Smooth muscle cell (in vitro differentiated cells): ENCODE results near the gene ATP1A3. TPM values are rescaled to one million over a fixed set of nuclear protein-coding genes. Genes with fewer than 3 reads are reported as not detected.

Experiments used
- DNase-seq: peaks from one replicate; lab custom pipeline; 2025; ENCODE audit not compliant: unreplicated experiment; lab: John Stamatoyannopoulos, UW
- H2AFZ ChIP-seq: fragments of 200-600 bp; sonication (generic); 2 replicates; pipeline ENCODE4 v1.6.0; 2016; ENCODE audit warnings: antibody characterized with exemption, low read depth, mild to moderate bottlenecking
- H3F3A ChIP-seq: fragments of 200-600 bp; sonication (generic); 2 replicates; pipeline ENCODE4 v1.6.0; 2017; ENCODE audit warnings: antibody characterized with exemption, low read depth
- H3K27ac ChIP-seq: fragments of 200-600 bp; sonication (generic); 2 replicates; pipeline ENCODE4 v1.5.1; 2016; ENCODE audit warnings: low read depth, mild to moderate bottlenecking
- H3K27me3 ChIP-seq: fragments of 200-600 bp; sonication (generic); 2 replicates; pipeline ENCODE4 v1.6.1; 2016; ENCODE audit warnings: low read depth, mild to moderate bottlenecking
- H3K36me3 ChIP-seq: fragments of 200-600 bp; sonication (generic); 2 replicates; pipeline ENCODE4 v1.5.1; 2016; ENCODE audit warnings: low read depth
- H3K4me1 ChIP-seq: fragments of 200-600 bp; sonication (generic); 2 replicates; pipeline ENCODE4 v1.5.1; 2016; ENCODE audit warnings: low read depth
- H3K4me2 ChIP-seq: fragments of 200-600 bp; sonication (generic); 2 replicates; pipeline ENCODE4 v1.6.0; 2016; ENCODE audit warnings: mild to moderate bottlenecking
- H3K4me3 ChIP-seq: fragments of 200-600 bp; sonication (generic); 2 replicates; pipeline ENCODE4 v1.5.1; 2016; ENCODE audit warnings: mild to moderate bottlenecking
- H3K79me2 ChIP-seq: fragments of 200-600 bp; sonication (generic); 2 replicates; pipeline ENCODE4 v1.6.0; 2016; ENCODE audit warnings: low read depth, mild to moderate bottlenecking
- H3K9ac ChIP-seq: fragments of 200-600 bp; sonication (generic); 2 replicates; pipeline ENCODE4 v1.6.0; 2016; ENCODE audit warnings: low read depth
- H3K9me3 ChIP-seq: fragments of 200-600 bp; sonication (generic); replicated peaks from 2 replicates; pipeline ENCODE4 v1.5.1; 2016; ENCODE audit warnings: low read depth
- H4K20me1 ChIP-seq: fragments of 200-600 bp; sonication (generic); 2 replicates; pipeline ENCODE4 v1.6.0; 2016; ENCODE audit warnings: low read depth
- WGBS: methylation state at CpG from one replicate; pipeline ENCODE4 v1.1.7; 2016; ENCODE audit warnings: low lambda C conversion rate; 5-methylcytosine and 5-hydroxymethylcytosine counted together
- polyA plus RNA-seq: library from polyadenylated mRNA; unstranded; fragments of >200 nt; fragmentation: Nextera tagmentation; extraction: Ambion mirVana; gene quantifications from 2 replicates; pipeline ENCODE4 v1.2.1, GENCODE V29; 2016
- total RNA-seq: library from RNA; depleted of rRNA; stranded (reverse); fragments of >200 nt; gene quantifications from 2 replicates; pipeline ENCODE4 v1.2.3, GENCODE V29; 2014
- TF ChIP-seq, protein P1 (sequence below): fragments of 200-600 bp; sonication (generic); IDR thresholded peaks from 2 replicates; pipeline ENCODE4 v1.5.1; 2017; ENCODE audit warnings: borderline replicate concordance, mild to moderate bottlenecking, antibody characterized with exemption; ENCODE audit not compliant: insufficient read depth, poor library complexity, severe bottlenecking

Gene ATP1A3
- total and polyA plus RNA-seq, 2 experiments from 2014 or later: not detected

DNA sequence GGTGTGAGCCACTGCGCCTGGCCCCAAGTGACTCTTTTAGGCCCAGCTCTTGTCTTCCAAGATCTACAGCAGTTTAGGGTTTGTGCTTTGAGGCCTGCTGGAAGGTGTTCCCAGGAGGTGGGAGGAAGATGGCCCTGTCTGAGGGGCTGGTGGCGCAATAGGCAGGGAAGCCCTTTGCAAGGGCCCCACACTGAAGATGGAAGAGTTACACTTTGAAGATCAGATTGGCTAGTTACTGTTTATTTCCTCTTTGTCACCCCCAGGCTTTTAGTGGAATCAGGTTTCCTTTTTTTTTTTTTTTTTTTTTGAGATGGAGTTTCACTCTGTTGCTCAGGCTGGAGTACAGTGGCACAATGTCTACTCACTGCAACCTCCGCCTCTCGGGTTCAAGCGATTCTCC, 33.1 kb downstream of the ATP1A3 start:
- no peak overlapping the region for H3K4me2 ChIP-seq
- H2AFZ ChIP-seq: no peak overlapping the region
- TF ChIP-seq, protein P1, sequence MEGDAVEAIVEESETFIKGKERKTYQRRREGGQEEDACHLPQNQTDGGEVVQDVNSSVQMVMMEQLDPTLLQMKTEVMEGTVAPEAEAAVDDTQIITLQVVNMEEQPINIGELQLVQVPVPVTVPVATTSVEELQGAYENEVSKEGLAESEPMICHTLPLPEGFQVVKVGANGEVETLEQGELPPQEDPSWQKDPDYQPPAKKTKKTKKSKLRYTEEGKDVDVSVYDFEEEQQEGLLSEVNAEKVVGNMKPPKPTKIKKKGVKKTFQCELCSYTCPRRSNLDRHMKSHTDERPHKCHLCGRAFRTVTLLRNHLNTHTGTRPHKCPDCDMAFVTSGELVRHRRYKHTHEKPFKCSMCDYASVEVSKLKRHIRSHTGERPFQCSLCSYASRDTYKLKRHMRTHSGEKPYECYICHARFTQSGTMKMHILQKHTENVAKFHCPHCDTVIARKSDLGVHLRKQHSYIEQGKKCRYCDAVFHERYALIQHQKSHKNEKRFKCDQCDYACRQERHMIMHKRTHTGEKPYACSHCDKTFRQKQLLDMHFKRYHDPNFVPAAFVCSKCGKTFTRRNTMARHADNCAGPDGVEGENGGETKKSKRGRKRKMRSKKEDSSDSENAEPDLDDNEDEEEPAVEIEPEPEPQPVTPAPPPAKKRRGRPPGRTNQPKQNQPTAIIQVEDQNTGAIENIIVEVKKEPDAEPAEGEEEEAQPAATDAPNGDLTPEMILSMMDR: no peak
- H3K36me3 ChIP-seq: no peaks in the 10 kb centered on the region
- 95% methylated on average over 5 of the region's 5 CpGs for WGBS
- peaks cover 5% of the 10 kb centered on the region for H3K4me1 ChIP-seq
- H4K20me1 ChIP-seq: peaks cover 23% of the 10 kb centered on the region
- no peaks in the 10 kb centered on the region for H3K27me3 ChIP-seq
- H3F3A ChIP-seq: no peaks in the 10 kb centered on the region
- no peak overlapping the region for H3K9ac ChIP-seq
- no peak for DNase-seq
- no peaks in the 10 kb centered on the region for H3K79me2 ChIP-seq
- no peaks in the 10 kb centered on the region for H3K9me3 ChIP-seq
- no peak overlapping the region for H3K27ac ChIP-seq
- no peak overlapping the region for H3K4me3 ChIP-seq

DNA sequence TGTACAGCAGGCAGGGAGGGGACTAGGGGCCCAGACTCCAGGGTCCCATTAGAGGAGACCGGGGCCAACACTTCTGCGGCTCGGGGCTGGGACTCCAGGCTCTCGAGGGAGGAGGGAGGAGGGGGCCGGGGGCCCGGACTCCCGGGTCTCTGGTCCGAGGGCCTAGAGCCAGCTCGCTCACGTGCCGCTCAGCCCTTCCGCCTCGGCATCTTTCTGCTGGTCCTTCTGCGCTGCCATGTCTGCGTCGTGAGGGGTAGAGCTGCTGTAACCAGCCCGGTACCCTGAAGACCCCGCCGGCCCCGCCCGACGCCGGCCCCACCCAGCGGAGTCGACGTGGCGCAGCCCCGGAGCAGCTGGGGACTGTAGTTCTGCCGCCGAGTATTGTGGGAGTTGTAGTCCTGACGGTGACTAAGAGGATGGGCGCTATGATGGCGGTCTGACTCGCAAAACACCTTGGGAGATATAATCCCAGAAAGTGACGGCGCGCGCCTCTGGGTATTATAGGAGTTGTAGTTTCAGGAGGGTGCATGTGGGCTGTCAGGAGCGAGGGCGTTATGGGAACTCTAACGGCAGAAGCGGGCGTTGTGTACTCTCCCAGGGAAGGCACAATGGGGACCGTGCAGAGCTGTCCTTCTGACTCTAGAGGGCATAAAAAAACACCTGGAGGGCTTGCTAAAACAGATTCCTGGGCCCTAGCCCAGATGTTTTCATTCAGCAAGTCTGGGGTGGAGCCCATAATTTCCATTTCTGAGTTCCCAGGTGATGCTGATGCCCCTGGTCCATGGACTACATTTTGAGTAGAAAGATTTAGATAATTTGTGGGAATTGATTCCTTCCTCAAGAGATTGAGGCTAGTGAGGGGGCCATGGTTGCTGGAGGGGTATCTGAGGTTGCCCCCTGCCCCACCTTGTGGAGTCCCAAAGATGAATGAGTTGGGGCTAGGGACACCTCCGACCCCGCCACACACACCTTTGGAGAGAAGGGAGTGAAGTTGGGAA, 34.7 kb downstream of the ATP1A3 start, which contains the start of gene RABAC1:
Gene RABAC1 (minus strand): TSS at position 266 of the 998 bp plus-strand sequence. CDS start 29 bp downstream, at position 237.
- Histone ChIP-seq H3K79me2 (no peaks in the 10 kb centered on the region), H3K9me3 (no peaks in the 10 kb centered on the region), H3K4me2 (peak within 1 kb of the TSS; percentile 87), H4K20me1 (peaks cover 23% of the 10 kb centered on the region), H3K9ac (peak within 1 kb of the TSS; percentile 94), H3K36me3 (no peaks in the 10 kb centered on the region), H3K27ac (peak within 1 kb of the TSS; percentile 85), H3K27me3 (no peaks in the 10 kb centered on the region), H3K4me3 (peak within 1 kb of the TSS; percentile 75), H2AFZ (peak within 1 kb of the TSS; percentile 38), H3F3A (no peaks in the 10 kb centered on the region), H3K4me1 (peaks cover 5% of the 10 kb centered on the region)
- DNase-seq: peak; percentile 66
- TF ChIP-seq, protein P1: peak; percentile 4
- 5% methylated on average over 43 of the region's 46 CpGs for WGBS

DNA sequence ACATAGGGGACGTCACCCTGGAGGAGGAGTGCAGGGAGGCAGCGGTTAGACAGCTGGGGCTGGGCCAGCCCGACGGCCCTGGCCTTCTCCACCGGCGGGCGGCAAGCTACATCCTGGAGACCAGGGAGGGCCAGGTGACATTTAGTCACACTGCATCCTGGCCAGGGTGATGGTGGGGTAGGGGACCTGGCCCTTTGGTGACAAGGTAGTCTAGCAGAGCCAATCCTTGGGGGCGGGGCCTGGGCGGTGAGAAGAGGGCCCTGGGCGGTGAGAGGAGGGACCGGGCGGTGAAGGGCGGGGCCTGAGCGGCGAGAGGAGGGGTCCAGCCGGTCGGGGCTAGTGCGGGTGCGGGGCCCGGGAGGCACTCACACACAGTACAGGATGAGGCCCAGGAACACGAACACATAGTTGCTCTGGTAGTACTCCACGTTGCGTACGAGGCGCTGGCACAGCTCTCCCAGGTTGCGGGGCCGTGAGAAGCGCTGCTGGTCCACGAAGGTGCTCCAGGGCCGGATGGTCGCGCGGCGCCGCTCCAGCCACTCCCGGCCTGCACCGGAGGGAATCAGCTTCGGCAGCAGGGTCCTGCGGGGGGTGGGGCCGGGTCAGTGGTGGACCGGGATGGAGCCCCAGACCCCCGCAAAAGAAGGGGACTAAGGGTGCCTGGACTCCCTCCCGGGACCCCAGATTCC, 35.5 kb downstream of the ATP1A3 start:
- H3K79me2 ChIP-seq: no peaks in the 10 kb centered on the region
- no peaks in the 10 kb centered on the region for H3F3A ChIP-seq
- H3K27ac ChIP-seq: peak overlapping the region; percentile 85
- WGBS: 3% methylated on average over 39 of the region's 43 CpGs
- H3K27me3 ChIP-seq: no peaks in the 10 kb centered on the region
- TF ChIP-seq, protein P1: no peak
- H3K9ac ChIP-seq: peak overlapping the region; percentile 94
- H2AFZ ChIP-seq: peak overlapping the region; percentile 12
- peak; percentile 56 for DNase-seq
- peak overlapping the region; percentile 87 for H3K4me2 ChIP-seq
- peaks cover 23% of the 10 kb centered on the region for H4K20me1 ChIP-seq
- H3K4me3 ChIP-seq: peak overlapping the region; percentile 75
- no peaks in the 10 kb centered on the region for H3K36me3 ChIP-seq
- H3K4me1 ChIP-seq: peaks cover 5% of the 10 kb centered on the region
- no peaks in the 10 kb centered on the region for H3K9me3 ChIP-seq
